Activated gamma-delta T cell treated with anti-CD3 and anti-CD28 coated beads, Interleukin-2, amount 50 U/mL, for 16 hours (primary cell): ENCODE data around the gene CLMN.
"Not testable (repeated sequence)": the region's sequence is repeated elsewhere in the genome, so short reads cannot be mapped to it uniquely, and the experiment has no call there.

Experiments used
- DNase-seq: peaks from one replicate; pipeline ENCODE4 v3.0.0-alpha.2; 2020; ENCODE audit warnings: low read depth

The CLMN gene

DNA sequence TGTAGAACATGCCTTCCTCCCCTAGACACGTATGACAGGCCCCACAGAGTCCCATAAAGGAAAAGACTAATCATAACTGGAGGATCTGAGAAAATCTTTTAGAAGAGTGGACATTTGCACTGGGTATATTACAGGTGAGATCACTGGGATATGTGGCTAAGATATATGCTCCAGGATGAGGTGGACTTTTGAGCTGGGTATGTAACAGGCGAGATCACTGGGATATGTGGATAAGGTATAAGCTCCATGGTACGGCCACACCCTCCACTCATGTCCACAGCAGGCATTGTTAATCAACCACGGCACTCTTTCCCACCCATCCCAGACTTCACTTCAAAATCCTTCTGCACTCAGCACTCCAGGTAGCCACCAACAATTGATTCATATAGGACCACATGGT lies 34.1 kb downstream of the CLMN start:
- no peak for DNase-seq

DNA sequence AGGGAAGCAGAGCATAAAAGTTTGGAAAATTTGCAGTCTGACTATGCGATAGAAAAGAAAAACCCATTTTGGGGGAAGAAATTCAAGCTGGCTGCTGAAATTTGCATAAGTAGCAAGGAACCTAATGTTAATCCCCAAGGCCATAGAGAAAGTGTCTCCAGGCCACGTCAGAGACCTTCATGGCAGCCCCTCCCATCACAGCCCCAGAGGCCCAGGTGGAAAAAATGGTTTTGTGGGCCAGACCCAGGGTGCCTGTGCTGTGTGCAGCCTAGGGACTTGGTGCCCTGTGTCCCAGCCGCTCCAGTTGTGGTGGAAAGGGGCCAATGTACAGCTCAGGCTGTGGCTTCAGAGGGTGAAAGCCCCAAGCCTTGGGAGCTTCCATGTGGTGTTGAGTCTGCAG lies 35.9 kb downstream of the CLMN start:
- not testable (repeated sequence) for DNase-seq

GRCh38 chr14:95282986-95283380 lies 36.7 kb downstream of the CLMN start:
- not testable (repeated sequence) for DNase-seq

DNA sequence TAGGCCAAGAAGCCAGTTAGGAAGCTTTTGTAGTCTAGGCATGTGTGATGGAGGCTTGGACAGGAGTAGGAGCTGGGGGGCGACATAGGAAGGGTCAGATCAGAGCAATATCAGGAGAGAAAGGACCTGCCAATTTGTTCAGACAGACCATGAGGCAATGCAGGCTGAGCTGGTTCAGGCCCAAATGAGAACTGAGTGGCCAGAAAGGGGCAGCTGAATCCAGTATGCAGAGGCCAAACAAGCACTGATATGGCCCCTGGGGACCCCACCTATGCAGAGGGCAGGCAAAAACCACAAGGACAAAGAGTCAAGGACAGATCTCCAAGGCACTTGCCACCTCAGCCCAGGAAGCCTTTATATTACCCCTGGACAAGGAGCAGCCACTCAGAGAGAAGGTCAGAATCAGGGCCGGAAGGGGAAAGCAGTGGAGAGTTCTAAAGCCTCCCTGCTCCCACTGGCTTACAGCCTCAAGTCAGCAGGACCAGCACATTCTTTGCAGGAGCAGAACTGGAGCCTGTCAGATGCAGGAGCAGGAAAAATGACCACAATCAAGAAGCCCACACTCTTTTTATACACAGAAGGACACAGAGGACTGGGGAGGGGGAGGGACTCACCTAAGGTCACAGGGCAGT lies 37.2 kb downstream of the CLMN start:
- no peak for DNase-seq

DNA sequence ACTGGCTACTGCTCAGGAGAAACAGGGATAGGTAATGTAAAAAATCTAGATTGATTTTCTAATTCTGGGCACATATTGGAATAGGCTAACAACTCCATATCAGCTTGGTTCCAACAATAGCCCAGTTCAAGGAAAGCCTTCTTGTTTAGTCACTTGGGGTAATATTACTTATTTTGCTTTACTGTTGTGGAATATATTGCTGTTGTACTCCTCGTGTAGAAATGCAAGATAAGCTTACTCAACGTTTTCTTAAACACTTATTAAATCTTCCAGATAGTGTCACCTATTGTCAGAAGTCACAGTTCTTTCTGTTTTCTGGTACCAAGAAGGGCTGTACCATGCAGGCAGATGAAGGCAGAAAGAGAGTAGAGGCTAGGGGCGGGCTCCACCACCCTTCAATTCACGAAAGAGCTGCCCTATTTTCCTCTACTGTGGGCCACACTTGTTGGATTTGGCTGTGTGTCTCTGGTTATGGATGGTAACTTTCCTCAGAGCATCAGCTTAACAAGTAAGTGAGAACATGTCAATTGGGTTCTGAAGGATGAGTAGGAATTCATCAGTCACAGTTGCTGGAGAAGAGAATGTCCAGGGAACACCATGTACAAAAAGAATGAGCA lies 38.0 kb downstream of the CLMN start:
- DNase-seq = no peak

GRCh38 chr14:95275494-95275893 lies 44.2 kb downstream of the CLMN start:
- no peak for DNase-seq

- DNase-seq = no peak
Measured at GRCh38 chr14:95274874-95275273, 44.8 kb downstream of the CLMN start.

- DNase-seq = no peak
Measured at GRCh38 chr14:95274279-95274678, 45.4 kb downstream of the CLMN start.

- no peak for DNase-seq
Measured at GRCh38 chr14:95273001-95273978, 46.4 kb downstream of the CLMN start.

DNA sequence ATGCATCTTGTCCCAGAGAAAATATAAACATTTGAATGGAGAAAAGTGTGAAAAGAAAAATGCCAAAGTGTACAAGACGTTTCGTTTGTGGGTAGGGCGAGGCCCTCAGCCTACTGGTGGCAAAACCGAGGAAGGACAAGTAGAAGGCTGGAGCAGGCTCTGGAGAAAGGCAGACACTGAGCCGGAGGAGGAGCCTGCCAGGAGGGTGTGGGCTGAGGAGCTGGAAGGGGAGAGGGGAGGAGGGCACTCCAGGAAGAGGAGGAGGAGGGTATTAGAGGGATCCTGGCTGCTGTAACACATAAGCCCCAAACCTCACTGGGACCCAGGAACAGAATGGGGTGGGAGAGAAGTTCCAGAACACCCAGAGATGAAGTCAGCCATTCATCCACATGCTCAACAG lies 47.7 kb downstream of the CLMN start:
- DNase-seq = no peak

DNA sequence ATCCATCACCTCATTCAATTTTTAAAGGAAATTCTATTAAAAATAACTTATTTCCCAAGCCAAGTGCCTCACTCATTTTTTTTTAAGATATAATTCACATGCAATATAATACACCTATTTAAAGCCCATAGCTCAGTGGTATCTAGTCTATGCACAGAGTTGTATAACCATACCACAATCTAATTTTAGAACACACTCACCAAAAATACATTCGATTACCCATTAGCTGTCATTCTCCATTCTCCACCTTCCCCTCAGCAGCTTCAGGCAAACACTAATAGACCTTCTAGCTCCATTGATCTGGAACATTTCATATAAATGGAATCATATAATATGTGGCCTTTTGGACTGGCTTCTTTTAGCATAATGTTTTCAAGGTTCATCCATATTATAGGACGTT lies 49.5 kb downstream of the CLMN start:
- no peak for DNase-seq

GRCh38 chr14:95269493-95269892 lies 50.2 kb downstream of the CLMN start:
- no peak for DNase-seq

GRCh38 chr14:95268350-95268749 lies 51.4 kb downstream of the CLMN start:
- DNase-seq = no peak

DNA sequence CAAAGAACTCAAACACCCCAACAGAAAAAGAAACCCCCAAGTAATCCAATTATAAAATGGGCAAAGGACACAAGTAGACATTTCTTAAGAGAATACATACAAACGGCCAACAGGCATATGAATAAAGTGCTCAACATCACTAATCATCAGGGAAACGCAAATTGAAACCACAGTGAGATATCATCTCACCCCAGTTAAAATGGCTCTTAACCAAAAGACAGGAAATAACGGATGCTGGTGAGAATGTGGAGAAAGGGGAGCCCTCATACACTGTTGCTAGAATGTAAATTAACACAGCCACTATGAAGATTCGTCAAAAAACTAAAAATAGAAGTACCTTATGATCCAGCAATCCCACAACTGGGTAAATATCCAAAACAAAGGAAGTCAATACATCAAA lies 52.4 kb downstream of the CLMN start:
- no peak for DNase-seq

- DNase-seq = no peak
Measured at GRCh38 chr14:95265106-95266094, 54.3 kb downstream of the CLMN start.

DNA sequence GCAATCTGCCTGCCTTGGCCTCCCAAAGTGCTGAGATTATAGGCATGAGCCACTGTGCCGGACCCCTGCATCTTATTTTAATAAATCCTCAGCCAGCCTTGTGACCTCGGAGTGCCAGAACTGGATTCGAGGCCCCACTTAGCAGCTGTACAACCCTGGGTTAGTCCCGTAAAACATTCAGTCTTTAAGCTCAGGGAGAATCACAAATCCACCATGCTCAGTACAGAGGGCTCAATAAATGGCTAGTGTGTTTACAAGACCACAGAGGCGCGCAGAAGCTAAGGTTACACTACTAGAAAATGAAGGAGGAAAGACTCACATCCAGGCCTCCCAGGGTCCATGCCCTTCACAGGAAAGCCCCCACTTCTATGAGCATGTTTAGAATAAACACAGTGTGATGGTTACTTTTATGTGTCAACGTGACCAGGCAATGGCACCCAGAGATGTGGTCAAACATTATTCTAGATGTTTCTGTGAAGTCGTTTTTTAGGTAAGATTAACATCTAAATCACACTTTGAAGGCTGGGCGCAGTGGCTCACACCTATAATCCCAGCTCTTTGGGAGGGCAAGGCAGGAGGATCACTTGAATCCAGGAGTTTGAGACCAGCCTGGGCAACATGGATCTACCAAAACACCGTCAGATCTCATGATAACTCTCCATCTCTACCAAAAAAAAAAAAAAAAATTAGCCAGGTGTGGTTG lies 55.3 kb downstream of the CLMN start:
- DNase-seq = no peak

DNA sequence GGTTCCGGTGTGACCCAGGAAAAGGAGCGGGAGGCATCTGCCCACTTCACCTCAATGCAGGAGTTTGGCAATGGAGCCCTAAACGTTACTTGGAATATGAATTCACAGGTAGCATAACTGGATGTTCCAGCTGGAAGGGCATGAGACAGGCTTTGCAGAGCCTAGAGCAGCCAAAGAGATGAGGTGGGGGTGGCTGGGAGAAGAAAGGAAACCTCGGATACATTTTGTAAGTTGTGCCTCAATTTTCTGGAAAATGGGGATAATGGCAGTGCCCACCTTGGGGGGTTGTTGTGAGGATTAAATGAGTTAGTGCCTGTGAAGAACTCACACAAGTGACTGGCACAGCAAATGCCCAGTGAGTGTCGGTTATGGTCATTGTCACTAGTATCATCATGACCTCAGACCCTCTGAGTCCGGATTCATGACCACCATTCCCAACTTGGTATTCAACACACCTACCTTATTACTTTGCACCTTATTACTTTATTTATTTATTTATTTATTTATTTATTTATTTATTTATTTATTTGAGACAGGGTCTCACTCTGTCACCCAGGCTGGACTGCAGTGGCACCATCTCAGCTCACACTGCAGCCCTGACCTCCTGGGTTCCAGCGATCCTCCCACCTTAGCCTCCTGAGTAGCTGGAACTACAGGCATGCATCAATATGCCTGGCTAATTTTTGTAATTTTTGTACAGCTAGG lies 56.0 kb downstream of the CLMN start:
- DNase-seq = no peak

DNA sequence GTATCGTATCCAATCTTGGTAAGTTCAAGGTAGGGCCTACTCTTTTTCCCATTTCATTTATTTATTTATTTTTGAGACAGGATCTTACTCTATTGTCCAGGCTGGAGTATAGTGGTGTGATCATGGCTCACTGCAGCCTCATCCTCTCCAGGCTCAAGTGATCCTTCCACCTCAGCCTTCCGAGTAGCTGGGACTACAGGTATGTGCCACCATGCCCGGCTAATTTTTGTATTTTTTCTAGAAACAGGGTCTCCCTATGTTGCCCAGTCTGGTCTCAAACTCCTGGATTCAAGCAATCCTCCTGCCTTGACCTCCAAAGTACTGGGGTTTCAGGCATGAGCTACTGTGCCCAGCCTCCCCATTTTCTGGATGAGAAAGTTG lies 57.2 kb downstream of the CLMN start:
- no peak for DNase-seq

DNA sequence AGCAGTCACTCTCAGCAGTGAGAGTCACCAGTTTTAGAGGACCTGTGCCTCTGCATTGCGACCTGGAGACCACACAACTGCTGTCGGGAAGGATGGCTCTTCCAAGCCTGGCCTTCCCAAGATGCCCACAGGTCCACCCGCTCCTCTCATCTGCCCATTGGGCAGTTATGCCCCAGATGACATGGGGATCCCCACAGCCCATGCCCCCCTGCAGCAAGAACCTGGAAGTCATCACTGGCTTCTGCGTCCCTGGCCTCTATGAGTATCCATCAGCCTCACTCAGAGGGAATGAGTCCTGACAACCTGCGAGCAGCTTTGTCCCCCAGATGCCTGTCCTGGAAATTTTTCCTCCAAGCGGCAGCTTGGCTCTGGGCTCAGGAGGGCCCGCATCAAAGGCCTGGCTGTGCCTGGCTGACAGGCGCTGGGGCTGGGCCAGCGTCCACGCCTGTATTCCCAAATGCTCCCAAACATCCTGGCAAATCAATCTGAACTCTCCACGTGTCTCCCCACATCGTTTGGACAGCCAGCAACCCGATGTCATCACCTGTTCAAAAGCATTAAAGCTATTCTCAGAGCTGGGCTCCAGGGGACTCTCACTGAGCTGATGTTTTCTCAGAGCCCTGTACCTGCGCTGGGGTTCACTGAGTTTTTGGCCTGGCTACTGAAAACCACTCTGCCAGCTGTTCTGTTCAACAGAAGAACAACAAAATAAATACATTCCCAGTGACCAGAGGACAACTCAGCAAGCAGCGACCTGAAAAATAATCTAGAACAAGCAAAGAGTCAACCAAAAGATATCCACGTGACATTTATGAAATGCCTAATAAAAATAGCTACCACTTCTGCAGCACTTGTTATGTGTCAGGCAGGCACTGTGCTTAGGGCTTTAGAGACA lies 57.8 kb downstream of the CLMN start:
- no peak for DNase-seq
